SK-N-SH (cell line): ENCODE data around the gene CEACAM7. TPM values are rescaled to one million over a fixed set of nuclear protein-coding genes. Genes with fewer than 3 reads are reported as not detected.

ENCODE experiments used
- CTCF ChIA-PET: fragments of 300-600, 350-600 bp; formaldehyde crosslinking; extraction: SDS; loops from one replicate; lab custom pipeline; 2021; lab: Yijun Ruan, JAX
- POLR2A ChIA-PET: fragments of 350-600 bp; sonication (Branson Sonifier 250); formaldehyde crosslinking; extraction: SDS; loops from one replicate; lab custom pipeline; 2020; ENCODE audit warnings: antibody characterized with exemption, inconsistent platforms; lab: Yijun Ruan, JAX
- DNase-seq: peaks from one replicate; pipeline ENCODE4 v3.0.0; 2012
- H2AFZ ChIP-seq: fragments of 200-600 bp; sonication (generic); 2 replicates; pipeline ENCODE4 v1.8.1; 2016; ENCODE audit warnings: antibody characterized with exemption, mild to moderate bottlenecking, low read depth
- H3F3A ChIP-seq: fragments of 200-600 bp; sonication (generic); replicated peaks from 2 replicates; pipeline ENCODE3; 2016; ENCODE audit warnings: antibody characterized with exemption, mild to moderate bottlenecking; ENCODE audit not compliant: insufficient read depth
- H3K27ac ChIP-seq, 2 experiments: fragments of 200-500 bp in 1 of 2; fragments of 200-600 bp in 1 of 2; sonication (Bioruptor generic) in 1 of 2; sonication (generic), shearing (Covaris generic) in 1 of 2; 2 replicates each; pipeline versions ENCODE4 v1.5.1 to v1.6.1; 2014 to 2016; ENCODE audit warnings: low read depth in 2 of 2, inconsistent platforms in 1 of 2, low read length in 1 of 2, mild to moderate bottlenecking in 1 of 2, mixed read lengths in 1 of 2
- H3K27me3 ChIP-seq: fragments of 200-600 bp; sonication (generic), shearing (Covaris generic); 2 replicates; pipeline ENCODE4 v1.6.1; 2016; ENCODE audit warnings: mixed run types; ENCODE audit not compliant: insufficient read depth
- H3K36me3 ChIP-seq, 2 experiments: fragments of 200-500 bp in 1 of 2; fragments of 200-600 bp in 1 of 2; sonication (Bioruptor generic) in 1 of 2; sonication (generic) in 1 of 2; replicated peaks in 1 of 2; 2 replicates each; pipeline versions ENCODE3 to v1.5.1; 2014 to 2016; ENCODE audit warnings: low read length in 1 of 2, mild to moderate bottlenecking in 1 of 2; ENCODE audit not compliant: insufficient read depth in 2 of 2, control insufficient read depth in 1 of 2
- H3K4me1 ChIP-seq, 2 experiments: fragments of 200-500 bp in 1 of 2; fragments of 200-600 bp in 1 of 2; sonication (Bioruptor generic) in 1 of 2; sonication (generic), shearing (Covaris generic) in 1 of 2; 2 replicates each; pipeline versions ENCODE4 v1.5.1 to v1.6.1; 2014 to 2016; ENCODE audit warnings: low read depth in 1 of 2, low read length in 1 of 2, mixed run types in 1 of 2; ENCODE audit not compliant: insufficient read depth in 2 of 2, control insufficient read depth in 1 of 2
- H3K4me2 ChIP-seq: fragments of 200-600 bp; sonication (generic), shearing (Covaris generic); 2 replicates; pipeline ENCODE4 v1.6.1; 2017; ENCODE audit warnings: mixed run types
- H3K4me3 ChIP-seq, 2 experiments: fragments of 200-500 bp in 1 of 2; fragments of 200-600 bp in 1 of 2; sonication (Bioruptor generic) in 1 of 2; sonication (generic), shearing (Covaris generic) in 1 of 2; 2 replicates each; pipeline versions ENCODE4 v1.5.1 to v1.8.1; 2014 to 2016; ENCODE audit warnings: low read depth in 2 of 2, inconsistent platforms in 1 of 2, low read length in 1 of 2, mild to moderate bottlenecking in 1 of 2, mixed read lengths in 1 of 2, moderate library complexity in 1 of 2
- H3K79me2 ChIP-seq: fragments of 200-600 bp; sonication (generic); 2 replicates; pipeline ENCODE4 v1.8.1; 2017; ENCODE audit warnings: mild to moderate bottlenecking; ENCODE audit not compliant: insufficient read depth
- H3K9ac ChIP-seq: fragments of 200-600 bp; sonication (generic); 2 replicates; pipeline ENCODE4 v1.6.1; 2017; ENCODE audit warnings: mixed run types
- H3K9me2 ChIP-seq: fragments of 200-600 bp; sonication (generic); 2 replicates; pipeline ENCODE4 v1.6.1; 2017; ENCODE audit warnings: mixed run types
- H3K9me3 ChIP-seq: fragments of 200-600 bp; sonication (generic); 2 replicates; pipeline ENCODE4 v1.6.1; 2017; ENCODE audit warnings: mixed run types, mild to moderate bottlenecking, moderate library complexity
- H4K20me1 ChIP-seq: fragments of 200-600 bp; sonication (generic); 2 replicates; pipeline ENCODE4 v1.6.1; 2017; ENCODE audit warnings: mild to moderate bottlenecking, mixed run types; ENCODE audit not compliant: insufficient read depth
- FOXM1 ChIP-seq: IDR thresholded peaks from 2 replicates; pipeline ENCODE4 v1.4.0; 2012; ENCODE audit warnings: low read depth, mild to moderate bottlenecking
- GABPA ChIP-seq: IDR thresholded peaks from 2 replicates; pipeline ENCODE4 v1.4.0; 2012; ENCODE audit warnings: low read depth, mild to moderate bottlenecking
- JUND ChIP-seq: IDR thresholded peaks from 2 replicates; pipeline ENCODE4 v1.4.0; 2012
- MEF2A ChIP-seq: IDR thresholded peaks from 2 replicates; pipeline ENCODE4 v1.4.0; 2012; ENCODE audit warnings: low read depth, borderline replicate concordance
- NFIC ChIP-seq: IDR thresholded peaks from 2 replicates; pipeline ENCODE4 v1.4.0; 2012; ENCODE audit warnings: borderline replicate concordance
- NRF1 ChIP-seq: IDR thresholded peaks from 2 replicates; pipeline ENCODE4 v1.6.1; 2012; ENCODE audit warnings: low read depth, mild to moderate bottlenecking, low read length
- RAD21 ChIP-seq: IDR thresholded peaks from 2 replicates; pipeline ENCODE4 v1.6.1; 2012; ENCODE audit warnings: mild to moderate bottlenecking, low read length
- RFX5 ChIP-seq: IDR thresholded peaks from 2 replicates; pipeline ENCODE4 v1.6.1; 2012; ENCODE audit warnings: mild to moderate bottlenecking, improper control_type of control experiment, low read length
- RXRA ChIP-seq: IDR thresholded peaks from 2 replicates; pipeline ENCODE4 v1.4.0; 2012; ENCODE audit warnings: low read depth, mild to moderate bottlenecking, borderline replicate concordance
- SIN3A ChIP-seq: IDR thresholded peaks from 2 replicates; pipeline ENCODE4 v1.6.1; 2012; ENCODE audit warnings: low read depth, mild to moderate bottlenecking, low read length, moderate library complexity, borderline replicate concordance
- SMC3 ChIP-seq: IDR thresholded peaks from 2 replicates; pipeline ENCODE4 v1.6.1; 2012; ENCODE audit warnings: low read depth, low read length, improper control_type of control experiment
- TAF1 ChIP-seq: IDR thresholded peaks from 2 replicates; pipeline ENCODE4 v1.6.1; 2012; ENCODE audit warnings: low read depth, mild to moderate bottlenecking, low read length, moderate library complexity, borderline replicate concordance
- YY1 ChIP-seq: IDR thresholded peaks from 2 replicates; pipeline ENCODE4 v1.4.0; 2012; ENCODE audit warnings: low read depth, mild to moderate bottlenecking
- WGBS: methylation state at CpG from one replicate; pipeline ENCODE4 v1.1.6; 2017; ENCODE audit warnings: low lambda C conversion rate; 5-methylcytosine and 5-hydroxymethylcytosine counted together
- polyA plus RNA-seq, 3 experiments: library from polyadenylated mRNA; depleted of rRNA; stranded (reverse); fragments of >200 nt; gene quantifications; 2 replicates each; pipeline ENCODE4 v1.2.3, GENCODE V29; 2012
- TF ChIP-seq, protein P1 (sequence below): IDR thresholded peaks from 2 replicates; pipeline ENCODE4 v1.6.1; 2012; ENCODE audit warnings: mild to moderate bottlenecking, low read depth, low read length, moderate library complexity
- TF ChIP-seq, protein P2 (sequence below): fragments of 200-600 bp; sonication (generic); IDR thresholded peaks from 2 replicates; pipeline ENCODE4 v1.6.1; 2017; ENCODE audit warnings: antibody characterized with exemption, mild to moderate bottlenecking, moderate library complexity
- TF ChIP-seq, protein P3 (sequence below): IDR thresholded peaks from 2 replicates; pipeline ENCODE4 v1.4.0; 2012; ENCODE audit warnings: low read depth
- TF ChIP-seq, protein P4 (sequence below): IDR thresholded peaks from 2 replicates; pipeline ENCODE4 v1.4.0; 2012; ENCODE audit warnings: low read depth, borderline replicate concordance

The CEACAM7 gene
- polyA plus RNA-seq, 1 of the 3 experiments (the other 2 are of a cell fraction), result not detected

DNA sequence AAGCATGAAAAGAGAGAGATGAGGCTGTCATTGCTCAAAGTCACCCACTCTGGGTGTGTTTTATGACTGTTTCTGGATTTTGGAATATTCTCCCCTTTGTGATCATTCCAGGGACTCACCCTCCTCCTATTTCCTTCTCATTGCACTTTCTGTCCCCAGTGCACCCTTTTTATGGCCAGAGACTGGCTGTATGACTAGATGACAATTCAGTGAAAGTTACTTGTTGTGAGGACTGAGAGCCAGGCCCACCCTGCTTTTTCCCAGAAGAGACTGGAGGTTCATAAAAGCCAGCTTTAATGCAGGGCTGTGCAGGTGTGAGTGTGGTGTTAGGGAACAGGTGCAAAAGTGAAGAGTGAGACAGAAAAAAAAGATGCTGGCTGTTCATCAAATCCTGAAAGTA, 17.3 kb downstream of the CEACAM7 start:
- Histone ChIP-seq H3K9me3 (no peaks in the 10 kb centered on the region; the same call in 1 of the 2 replicates), H3K27ac (no peak overlapping the region), H2AFZ (no peak overlapping the region), H3K4me3 (no peak overlapping the region), H3K4me1 (no peaks in the 10 kb centered on the region), H3K36me3 (no peaks in the 10 kb centered on the region), H3K9ac (no peak overlapping the region), H3K79me2 (no peaks in the 10 kb centered on the region), H3K9me2 (no peaks in the 10 kb centered on the region), H3K4me2 (no peak overlapping the region), H3K27me3 (no peaks in the 10 kb centered on the region), H3F3A (no peaks in the 10 kb centered on the region), H4K20me1 (no peaks in the 10 kb centered on the region)
- no peak for TF ChIP-seq NFIC
- ChIA-PET CTCF (no interaction called here), POLR2A (interaction anchor here (1.1 kb wide), 1 partner anchor 14 kb away, joined by 3 read pairs; no protein-coding TSS in a partner anchor)
- DNase-seq, result no peak

DNA sequence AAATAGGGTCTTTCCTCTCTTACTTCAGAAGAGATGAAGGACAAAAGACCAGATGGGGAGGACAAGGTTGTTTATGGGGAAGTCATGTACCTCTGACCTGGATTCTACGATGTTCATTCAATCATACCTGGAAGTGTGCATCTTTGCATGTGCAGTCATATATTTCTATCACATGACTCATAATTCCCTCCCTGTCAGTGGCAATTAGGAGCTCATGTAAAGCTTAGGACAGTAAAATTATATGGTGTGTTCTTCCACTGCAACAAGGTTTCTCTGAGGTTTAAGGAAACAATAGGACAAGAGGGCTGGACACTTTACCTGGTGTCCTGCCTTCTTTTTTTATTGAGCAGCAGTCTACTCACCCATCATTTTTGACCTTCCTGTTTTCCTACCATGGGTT, 19.8 kb downstream of the CEACAM7 start:
- H4K20me1 ChIP-seq, result no peaks in the 10 kb centered on the region
- no peak overlapping the region for H3K4me3 ChIP-seq
- H3K4me1 ChIP-seq, result no peaks in the 10 kb centered on the region
- 0% methylated on average over 1 of the region's 1 CpG for WGBS
- H2AFZ ChIP-seq, result no peak overlapping the region
- H3K27ac ChIP-seq, result no peak overlapping the region
- H3K9me2 ChIP-seq, result no peaks in the 10 kb centered on the region
- H3K36me3 ChIP-seq, result no peaks in the 10 kb centered on the region
- H3K79me2 ChIP-seq, result no peaks in the 10 kb centered on the region
- CTCF ChIA-PET, result interaction anchor here (1.2 to 2.4 kb wide), 2 partner anchors 23 to 26 kb away, joined by 5 to 7 read pairs; no protein-coding TSS in a partner anchor
- H3F3A ChIP-seq, result no peaks in the 10 kb centered on the region
- DNase-seq, result no peak
- H3K9me3 ChIP-seq, result no peaks in the 10 kb centered on the region; the same call in 1 of the 2 replicates
- no peak overlapping the region for H3K4me2 ChIP-seq
- POLR2A ChIA-PET, result no interaction called here
- TF ChIP-seq SMC3, result no peak
- no peak for TF ChIP-seq RXRA
- TF ChIP-seq, protein P1, sequence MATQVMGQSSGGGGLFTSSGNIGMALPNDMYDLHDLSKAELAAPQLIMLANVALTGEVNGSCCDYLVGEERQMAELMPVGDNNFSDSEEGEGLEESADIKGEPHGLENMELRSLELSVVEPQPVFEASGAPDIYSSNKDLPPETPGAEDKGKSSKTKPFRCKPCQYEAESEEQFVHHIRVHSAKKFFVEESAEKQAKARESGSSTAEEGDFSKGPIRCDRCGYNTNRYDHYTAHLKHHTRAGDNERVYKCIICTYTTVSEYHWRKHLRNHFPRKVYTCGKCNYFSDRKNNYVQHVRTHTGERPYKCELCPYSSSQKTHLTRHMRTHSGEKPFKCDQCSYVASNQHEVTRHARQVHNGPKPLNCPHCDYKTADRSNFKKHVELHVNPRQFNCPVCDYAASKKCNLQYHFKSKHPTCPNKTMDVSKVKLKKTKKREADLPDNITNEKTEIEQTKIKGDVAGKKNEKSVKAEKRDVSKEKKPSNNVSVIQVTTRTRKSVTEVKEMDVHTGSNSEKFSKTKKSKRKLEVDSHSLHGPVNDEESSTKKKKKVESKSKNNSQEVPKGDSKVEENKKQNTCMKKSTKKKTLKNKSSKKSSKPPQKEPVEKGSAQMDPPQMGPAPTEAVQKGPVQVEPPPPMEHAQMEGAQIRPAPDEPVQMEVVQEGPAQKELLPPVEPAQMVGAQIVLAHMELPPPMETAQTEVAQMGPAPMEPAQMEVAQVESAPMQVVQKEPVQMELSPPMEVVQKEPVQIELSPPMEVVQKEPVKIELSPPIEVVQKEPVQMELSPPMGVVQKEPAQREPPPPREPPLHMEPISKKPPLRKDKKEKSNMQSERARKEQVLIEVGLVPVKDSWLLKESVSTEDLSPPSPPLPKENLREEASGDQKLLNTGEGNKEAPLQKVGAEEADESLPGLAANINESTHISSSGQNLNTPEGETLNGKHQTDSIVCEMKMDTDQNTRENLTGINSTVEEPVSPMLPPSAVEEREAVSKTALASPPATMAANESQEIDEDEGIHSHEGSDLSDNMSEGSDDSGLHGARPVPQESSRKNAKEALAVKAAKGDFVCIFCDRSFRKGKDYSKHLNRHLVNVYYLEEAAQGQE, result no peak
- no peak for TF ChIP-seq SIN3A
- TF ChIP-seq, protein P2, sequence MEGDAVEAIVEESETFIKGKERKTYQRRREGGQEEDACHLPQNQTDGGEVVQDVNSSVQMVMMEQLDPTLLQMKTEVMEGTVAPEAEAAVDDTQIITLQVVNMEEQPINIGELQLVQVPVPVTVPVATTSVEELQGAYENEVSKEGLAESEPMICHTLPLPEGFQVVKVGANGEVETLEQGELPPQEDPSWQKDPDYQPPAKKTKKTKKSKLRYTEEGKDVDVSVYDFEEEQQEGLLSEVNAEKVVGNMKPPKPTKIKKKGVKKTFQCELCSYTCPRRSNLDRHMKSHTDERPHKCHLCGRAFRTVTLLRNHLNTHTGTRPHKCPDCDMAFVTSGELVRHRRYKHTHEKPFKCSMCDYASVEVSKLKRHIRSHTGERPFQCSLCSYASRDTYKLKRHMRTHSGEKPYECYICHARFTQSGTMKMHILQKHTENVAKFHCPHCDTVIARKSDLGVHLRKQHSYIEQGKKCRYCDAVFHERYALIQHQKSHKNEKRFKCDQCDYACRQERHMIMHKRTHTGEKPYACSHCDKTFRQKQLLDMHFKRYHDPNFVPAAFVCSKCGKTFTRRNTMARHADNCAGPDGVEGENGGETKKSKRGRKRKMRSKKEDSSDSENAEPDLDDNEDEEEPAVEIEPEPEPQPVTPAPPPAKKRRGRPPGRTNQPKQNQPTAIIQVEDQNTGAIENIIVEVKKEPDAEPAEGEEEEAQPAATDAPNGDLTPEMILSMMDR, result no peak
- no peak for TF ChIP-seq YY1
- TF ChIP-seq RAD21, result no peak
- no peak for TF ChIP-seq JUND
- no peak for TF ChIP-seq FOXM1
- TF ChIP-seq MEF2A, result no peak
- TF ChIP-seq TAF1, result no peak
- TF ChIP-seq NRF1, result no peak
- TF ChIP-seq RFX5, result no peak
- TF ChIP-seq, protein P3, sequence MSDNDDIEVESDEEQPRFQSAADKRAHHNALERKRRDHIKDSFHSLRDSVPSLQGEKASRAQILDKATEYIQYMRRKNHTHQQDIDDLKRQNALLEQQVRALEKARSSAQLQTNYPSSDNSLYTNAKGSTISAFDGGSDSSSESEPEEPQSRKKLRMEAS, result no peak
- TF ChIP-seq, protein P4, sequence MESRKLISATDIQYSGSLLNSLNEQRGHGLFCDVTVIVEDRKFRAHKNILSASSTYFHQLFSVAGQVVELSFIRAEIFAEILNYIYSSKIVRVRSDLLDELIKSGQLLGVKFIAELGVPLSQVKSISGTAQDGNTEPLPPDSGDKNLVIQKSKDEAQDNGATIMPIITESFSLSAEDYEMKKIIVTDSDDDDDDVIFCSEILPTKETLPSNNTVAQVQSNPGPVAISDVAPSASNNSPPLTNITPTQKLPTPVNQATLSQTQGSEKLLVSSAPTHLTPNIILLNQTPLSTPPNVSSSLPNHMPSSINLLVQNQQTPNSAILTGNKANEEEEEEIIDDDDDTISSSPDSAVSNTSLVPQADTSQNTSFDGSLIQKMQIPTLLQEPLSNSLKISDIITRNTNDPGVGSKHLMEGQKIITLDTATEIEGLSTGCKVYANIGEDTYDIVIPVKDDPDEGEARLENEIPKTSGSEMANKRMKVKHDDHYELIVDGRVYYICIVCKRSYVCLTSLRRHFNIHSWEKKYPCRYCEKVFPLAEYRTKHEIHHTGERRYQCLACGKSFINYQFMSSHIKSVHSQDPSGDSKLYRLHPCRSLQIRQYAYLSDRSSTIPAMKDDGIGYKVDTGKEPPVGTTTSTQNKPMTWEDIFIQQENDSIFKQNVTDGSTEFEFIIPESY, result no peak
- no peak for TF ChIP-seq NFIC
- no peak for TF ChIP-seq GABPA
- H3K27me3 ChIP-seq, result no peaks in the 10 kb centered on the region
- H3K9ac ChIP-seq, result no peak overlapping the region
